Loucy (cell line): ENCODE measurements around the gene TENM4.

Experiments
- H2AFZ ChIP-seq: fragments of 200-600 bp; sonication (generic); 2 replicates; pipeline ENCODE4 v1.6.0; 2016; ENCODE audit warnings: antibody characterized with exemption, mild to moderate bottlenecking, low read length, moderate library complexity
- H3F3A ChIP-seq: fragments of 200-600 bp; 2 replicates; pipeline ENCODE4 v1.6.0; 2016; ENCODE audit warnings: antibody characterized with exemption, low read depth, mild to moderate bottlenecking
- H3K27me3 ChIP-seq: fragments of 200-600 bp; sonication (generic); 2 replicates; pipeline ENCODE4 v1.6.1; 2014; ENCODE audit warnings: low read length, mild to moderate bottlenecking; ENCODE audit not compliant: insufficient read depth, poor library complexity, severe bottlenecking
- H3K36me3 ChIP-seq: fragments of 200-600 bp; sonication (generic); 2 replicates; pipeline ENCODE4 v1.6.1; 2016; ENCODE audit warnings: low read length; ENCODE audit not compliant: insufficient read depth
- H3K4me1 ChIP-seq: fragments of 200-600 bp; sonication (generic); 2 replicates; pipeline ENCODE4 v1.5.1; 2014; ENCODE audit warnings: low read length, mild to moderate bottlenecking; ENCODE audit not compliant: insufficient read depth, poor library complexity, severe bottlenecking
- H3K4me2 ChIP-seq: fragments of 200-600 bp; sonication (generic); 2 replicates; pipeline ENCODE4 v1.6.0; 2014; ENCODE audit warnings: antibody characterized with exemption, low read length, low read depth, mild to moderate bottlenecking; ENCODE audit not compliant: poor library complexity, severe bottlenecking
- H3K4me3 ChIP-seq: fragments of 200-600 bp; sonication (generic); 2 replicates; pipeline ENCODE4 v1.5.1; 2014; ENCODE audit warnings: low read length, mild to moderate bottlenecking, mixed read lengths; ENCODE audit not compliant: poor library complexity, severe bottlenecking
- H3K79me2 ChIP-seq: fragments of 200-600 bp; sonication (generic); 2 replicates; pipeline ENCODE4 v1.6.1; 2014; ENCODE audit warnings: low read length; ENCODE audit not compliant: insufficient read depth
- H3K9ac ChIP-seq: fragments of 200-600 bp; sonication (generic); 2 replicates; pipeline ENCODE4 v1.6.0; 2014; ENCODE audit warnings: mild to moderate bottlenecking, low read depth, low read length, moderate library complexity; ENCODE audit not compliant: poor library complexity, severe bottlenecking
- H3K9me2 ChIP-seq: fragments of 200-600 bp; sonication (generic); replicated peaks from 2 replicates; pipeline ENCODE4 v1.6.1; 2016; ENCODE audit warnings: low read depth, low read length, mixed read lengths
- H3K9me3 ChIP-seq: fragments of 200-600 bp; sonication (generic); 2 replicates; pipeline ENCODE4 v1.6.1; 2014; ENCODE audit warnings: mild to moderate bottlenecking, antibody characterized with exemption, low read length, low read depth; ENCODE audit not compliant: insufficient read depth
- H4K20me1 ChIP-seq: fragments of 200-600 bp; sonication (generic); 2 replicates; pipeline ENCODE4 v1.6.0; 2014; ENCODE audit warnings: antibody characterized with exemption, low read length, mild to moderate bottlenecking; ENCODE audit not compliant: insufficient read depth, poor library complexity, severe bottlenecking
- EZH2phosphoT487 ChIP-seq: fragments of 200-600 bp; IDR thresholded peaks from 2 replicates; pipeline ENCODE4 v1.6.1; 2018; ENCODE audit warnings: antibody characterized with exemption, mild to moderate bottlenecking, moderate library complexity, borderline replicate concordance
- TF ChIP-seq, protein P1 (sequence below): fragments of 200-600 bp; sonication (generic); conservative IDR thresholded peaks from 2 replicates; pipeline ENCODE4 v1.5.1; 2014; ENCODE audit warnings: mild to moderate bottlenecking, antibody characterized with exemption, low read length

TENM4 gene

DNA sequence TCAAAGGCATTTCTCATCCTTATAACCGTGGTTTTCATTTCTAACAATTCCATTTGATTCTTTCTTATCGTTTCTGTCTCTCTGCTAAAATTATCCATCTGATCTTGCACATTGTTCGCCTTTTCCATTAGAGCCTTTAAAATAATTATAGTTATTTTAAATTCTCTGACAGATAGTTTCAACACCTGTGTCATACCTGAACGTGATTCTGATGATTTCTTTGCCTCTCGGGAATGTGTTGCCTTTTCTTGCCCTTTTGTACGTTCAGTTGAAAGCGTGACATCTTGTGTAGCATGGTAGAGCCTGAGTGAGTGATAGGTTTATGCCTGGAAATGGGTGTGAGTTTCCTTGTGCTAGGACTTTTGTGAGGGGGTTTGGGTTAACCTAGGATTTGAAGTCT is 744.7 kb downstream of the TENM4 start:
- Histone ChIP-seq H3F3A (no peaks in the 10 kb centered on the region), H4K20me1 (no peaks in the 10 kb centered on the region), H2AFZ (no peak overlapping the region), H3K4me3 (no peak overlapping the region), H3K9me2 (no peaks in the 10 kb centered on the region), H3K9ac (no peak overlapping the region), H3K9me3 (no peaks in the 10 kb centered on the region), H3K79me2 (no peaks in the 10 kb centered on the region), H3K27me3 (no peaks in the 10 kb centered on the region), H3K4me1 (no peaks in the 10 kb centered on the region), H3K4me2 (no peak overlapping the region), H3K36me3 (no peaks in the 10 kb centered on the region)
- TF ChIP-seq, protein P1, sequence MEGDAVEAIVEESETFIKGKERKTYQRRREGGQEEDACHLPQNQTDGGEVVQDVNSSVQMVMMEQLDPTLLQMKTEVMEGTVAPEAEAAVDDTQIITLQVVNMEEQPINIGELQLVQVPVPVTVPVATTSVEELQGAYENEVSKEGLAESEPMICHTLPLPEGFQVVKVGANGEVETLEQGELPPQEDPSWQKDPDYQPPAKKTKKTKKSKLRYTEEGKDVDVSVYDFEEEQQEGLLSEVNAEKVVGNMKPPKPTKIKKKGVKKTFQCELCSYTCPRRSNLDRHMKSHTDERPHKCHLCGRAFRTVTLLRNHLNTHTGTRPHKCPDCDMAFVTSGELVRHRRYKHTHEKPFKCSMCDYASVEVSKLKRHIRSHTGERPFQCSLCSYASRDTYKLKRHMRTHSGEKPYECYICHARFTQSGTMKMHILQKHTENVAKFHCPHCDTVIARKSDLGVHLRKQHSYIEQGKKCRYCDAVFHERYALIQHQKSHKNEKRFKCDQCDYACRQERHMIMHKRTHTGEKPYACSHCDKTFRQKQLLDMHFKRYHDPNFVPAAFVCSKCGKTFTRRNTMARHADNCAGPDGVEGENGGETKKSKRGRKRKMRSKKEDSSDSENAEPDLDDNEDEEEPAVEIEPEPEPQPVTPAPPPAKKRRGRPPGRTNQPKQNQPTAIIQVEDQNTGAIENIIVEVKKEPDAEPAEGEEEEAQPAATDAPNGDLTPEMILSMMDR = no peak
- TF ChIP-seq EZH2phosphoT487 = no peak

DNA sequence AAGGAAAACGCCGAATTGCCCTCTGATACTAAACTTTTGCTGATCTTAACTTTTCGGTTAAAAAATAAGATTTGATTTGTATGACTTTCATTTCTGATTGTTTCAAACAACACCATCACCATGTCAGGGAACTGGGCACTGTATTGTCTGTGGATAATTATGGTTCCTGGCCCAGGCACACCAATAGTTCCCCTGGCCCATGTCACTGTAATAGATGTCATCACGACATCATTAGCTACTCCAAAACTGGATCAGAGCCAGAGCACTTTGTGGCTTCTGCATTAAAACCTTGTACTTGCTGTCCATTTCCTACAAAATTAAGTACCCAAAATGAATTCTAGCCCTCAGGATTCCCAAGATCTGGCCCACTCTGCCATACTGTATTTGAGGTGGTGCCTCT is 746.7 kb downstream of the TENM4 start:
- no peak overlapping the region for H3K4me3 ChIP-seq

DNA sequence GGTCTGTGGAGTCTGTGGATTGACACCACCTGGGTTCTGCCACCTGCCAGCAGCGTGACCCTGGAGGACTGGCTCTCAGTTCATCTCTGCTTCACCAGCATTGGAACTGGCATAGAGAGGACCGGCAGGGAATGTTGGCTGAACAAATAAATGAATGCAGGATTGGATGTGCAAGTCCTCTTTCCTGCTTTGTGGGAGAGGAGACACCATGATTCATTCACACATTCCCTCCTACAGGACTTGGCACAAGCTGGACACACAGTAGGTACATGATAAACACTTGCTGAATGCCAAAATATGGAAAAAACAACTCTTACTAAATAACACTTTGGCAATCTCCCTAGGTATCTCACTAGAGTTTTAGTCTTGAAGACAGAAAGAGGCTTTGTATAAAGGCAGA is 749.6 kb downstream of the TENM4 start:
- Histone ChIP-seq H4K20me1 (no peaks in the 10 kb centered on the region), H3K79me2 (no peaks in the 10 kb centered on the region), H3K4me2 (no peak overlapping the region), H3K9ac (no peak overlapping the region), H3K36me3 (no peaks in the 10 kb centered on the region), H3K4me1 (no peaks in the 10 kb centered on the region), H3F3A (no peaks in the 10 kb centered on the region), H3K4me3 (no peak overlapping the region), H3K9me2 (no peaks in the 10 kb centered on the region), H3K27me3 (no peaks in the 10 kb centered on the region), H2AFZ (no peak overlapping the region), H3K9me3 (no peaks in the 10 kb centered on the region)
- no peak for TF ChIP-seq EZH2phosphoT487
- TF ChIP-seq, protein P1 = no peak

More for the DNA sequence above, 746.7 kb downstream of the TENM4 start:
- Histone ChIP-seq H3K9me2 (no peaks in the 10 kb centered on the region), H3K4me1 (no peaks in the 10 kb centered on the region), H3F3A (no peaks in the 10 kb centered on the region), H3K9ac (no peak overlapping the region), H3K4me2 (no peak overlapping the region), H3K9me3 (no peaks in the 10 kb centered on the region), H2AFZ (no peak overlapping the region), H4K20me1 (no peaks in the 10 kb centered on the region), H3K36me3 (no peaks in the 10 kb centered on the region), H3K79me2 (no peaks in the 10 kb centered on the region), H3K27me3 (no peaks in the 10 kb centered on the region)
- TF ChIP-seq, protein P1 = no peak
- no peak for TF ChIP-seq EZH2phosphoT487
